Neural cell (in vitro differentiated cells): ENCODE measurements around the gene HJV. TPM values are rescaled to one million over a fixed set of nuclear protein-coding genes. Genes with fewer than 3 reads are reported as not detected.

ENCODE experiments used
- H2AFZ ChIP-seq: fragments of 200-600, 300-800 bp; sonication (generic), shearing (Covaris generic); 2 replicates; pipeline ENCODE4 v1.6.0; 2014; ENCODE audit warnings: low read depth, mild to moderate bottlenecking, antibody characterized with exemption, low read length, moderate library complexity
- H3F3A ChIP-seq: fragments of 200-600 bp; shearing (Covaris generic); 2 replicates; pipeline ENCODE4 v1.6.1; 2016; ENCODE audit warnings: mild to moderate bottlenecking, moderate library complexity, mixed read lengths, antibody characterized with exemption, low read length; ENCODE audit not compliant: insufficient read depth, poor library complexity, severe bottlenecking
- H3K27ac ChIP-seq: fragments of 200-600, 300-800 bp; sonication (generic), shearing (Covaris generic); 2 replicates; pipeline ENCODE4 v1.5.1; 2014; ENCODE audit warnings: mild to moderate bottlenecking, low read length, moderate library complexity
- H3K27me3 ChIP-seq: fragments of 300-800, 200-600 bp; sonication (generic), shearing (Covaris generic); 2 replicates; pipeline ENCODE4 v1.6.0; 2014; ENCODE audit warnings: mild to moderate bottlenecking, low read depth, low read length, moderate library complexity; ENCODE audit not compliant: insufficient read depth
- H3K36me3 ChIP-seq: fragments of 300-800, 200-600 bp; sonication (generic), shearing (Covaris generic); 2 replicates; pipeline ENCODE4 v1.5.1; 2014; ENCODE audit warnings: mild to moderate bottlenecking, antibody characterized with exemption, low read length, moderate library complexity; ENCODE audit not compliant: insufficient read depth
- H3K4me2 ChIP-seq: fragments of 300-800, 200-600 bp; sonication (generic), shearing (Covaris generic); 2 replicates; pipeline ENCODE4 v1.6.0; 2014; ENCODE audit warnings: mild to moderate bottlenecking, low read length
- H3K4me3 ChIP-seq: fragments of 300-800, 200-600 bp; sonication (generic), shearing (Covaris generic); 2 replicates; pipeline ENCODE4 v1.5.1; 2014; ENCODE audit warnings: mild to moderate bottlenecking, low read length, moderate library complexity
- H3K79me2 ChIP-seq: fragments of 200-600 bp; shearing (Covaris generic); replicated peaks from 2 replicates; pipeline ENCODE4 v1.6.0; 2014; ENCODE audit warnings: mild to moderate bottlenecking, low read length, moderate library complexity; ENCODE audit not compliant: insufficient read depth
- H3K9ac ChIP-seq: fragments of 300-800, 200-600 bp; sonication (generic), shearing (Covaris generic); 2 replicates; pipeline ENCODE4 v1.6.1; 2016; ENCODE audit warnings: mild to moderate bottlenecking, low read length, mixed read lengths
- H3K9me2 ChIP-seq: fragments of 200-600 bp; shearing (Covaris generic); 2 replicates; pipeline ENCODE4 v1.6.1; 2016; ENCODE audit warnings: mild to moderate bottlenecking, low read length, mixed read lengths; ENCODE audit not compliant: insufficient read depth
- H3K9me3 ChIP-seq: fragments of 200-600, 300-800 bp; sonication (generic), shearing (Covaris generic); 2 replicates; pipeline ENCODE4 v1.6.1; 2016; ENCODE audit warnings: mild to moderate bottlenecking, mixed run types, low read length, moderate library complexity, mixed read lengths
- H4K20me1 ChIP-seq: fragments of 200-600 bp; shearing (Covaris generic); 2 replicates; pipeline ENCODE4 v1.6.1; 2016; ENCODE audit warnings: mild to moderate bottlenecking, mixed run types; ENCODE audit not compliant: insufficient read depth
- EP300 ChIP-seq: fragments of 450-650 bp; conservative IDR thresholded peaks from 2 replicates; pipeline ENCODE4 v1.6.1; 2014; ENCODE audit warnings: antibody characterized with exemption, mild to moderate bottlenecking, moderate library complexity; ENCODE audit not compliant: poor library complexity, severe bottlenecking
- EZH2 ChIP-seq: fragments of 200-600, 300-800 bp; shearing (Covaris generic), sonication (generic); IDR thresholded peaks from 2 replicates; pipeline ENCODE4 v1.6.1; 2014; ENCODE audit warnings: antibody characterized with exemption, low read length, borderline replicate concordance, mild to moderate bottlenecking; ENCODE audit not compliant: insufficient read depth, poor library complexity, severe bottlenecking
- MXI1 ChIP-seq: fragments of 450-650 bp; conservative IDR thresholded peaks from 2 replicates; pipeline ENCODE4 v1.6.1; 2014; ENCODE audit warnings: antibody characterized with exemption, mild to moderate bottlenecking; ENCODE audit not compliant: poor library complexity, severe bottlenecking
- POLR2AphosphoS5 ChIP-seq: IDR thresholded peaks from 2 replicates; pipeline ENCODE4 v1.6.1; 2012
- RAD21 ChIP-seq: fragments of 450-650 bp; conservative IDR thresholded peaks from 2 replicates; pipeline ENCODE4 v1.6.1; 2014; ENCODE audit warnings: antibody characterized with exemption, mild to moderate bottlenecking, moderate library complexity
- SMC3 ChIP-seq: fragments of 450-650 bp; conservative IDR thresholded peaks from 2 replicates; pipeline ENCODE4 v1.6.1; 2014; ENCODE audit warnings: antibody characterized with exemption, mild to moderate bottlenecking, moderate library complexity; ENCODE audit not compliant: poor library complexity
- TAF1 ChIP-seq: IDR thresholded peaks from 2 replicates; pipeline ENCODE4 v1.6.1; 2012; ENCODE audit warnings: low read depth
- polyA plus RNA-seq: library from polyadenylated mRNA; depleted of rRNA; stranded (reverse); fragments of >200 nt; gene quantifications from 2 replicates; pipeline ENCODE4 v1.2.3, GENCODE V29; 2014
- TF ChIP-seq, protein P1 (sequence below): IDR thresholded peaks from 2 replicates; pipeline ENCODE4 v1.6.1; 2012; ENCODE audit warnings: borderline replicate concordance
- TF ChIP-seq, protein P2 (sequence below): fragments of 450-650 bp; IDR thresholded peaks from 2 replicates; pipeline ENCODE4 v1.5.1; 2014; ENCODE audit warnings: antibody characterized with exemption, mild to moderate bottlenecking, moderate library complexity; ENCODE audit not compliant: poor library complexity, severe bottlenecking

HJV gene
- polyA plus RNA-seq, 1 donor from 2014 or later, result not detected

DNA sequence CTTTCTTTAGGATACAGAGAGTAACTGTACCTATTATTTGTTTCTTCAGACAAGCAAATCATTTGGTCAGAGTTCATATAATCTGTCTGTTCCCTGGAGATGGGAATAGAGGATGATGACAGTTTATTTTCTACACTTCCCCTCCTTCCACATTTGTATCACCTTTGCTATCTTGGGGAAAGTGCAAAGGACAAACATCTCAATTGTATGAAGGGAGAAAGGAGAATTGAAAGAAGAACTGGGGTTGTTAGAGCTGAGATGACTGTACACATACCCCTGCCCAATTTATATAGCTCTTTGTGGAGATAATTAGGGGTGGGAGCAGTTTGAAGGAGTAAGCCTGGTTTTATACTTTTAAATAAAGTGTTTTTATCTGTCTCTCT lies 43.1 kb downstream of the HJV start:
- TF ChIP-seq SMC3, result no peak
- no peak for TF ChIP-seq MXI1
- no peak for TF ChIP-seq TAF1
- TF ChIP-seq EP300, result no peak
- TF ChIP-seq POLR2AphosphoS5, result no peak
- TF ChIP-seq, protein P1, sequence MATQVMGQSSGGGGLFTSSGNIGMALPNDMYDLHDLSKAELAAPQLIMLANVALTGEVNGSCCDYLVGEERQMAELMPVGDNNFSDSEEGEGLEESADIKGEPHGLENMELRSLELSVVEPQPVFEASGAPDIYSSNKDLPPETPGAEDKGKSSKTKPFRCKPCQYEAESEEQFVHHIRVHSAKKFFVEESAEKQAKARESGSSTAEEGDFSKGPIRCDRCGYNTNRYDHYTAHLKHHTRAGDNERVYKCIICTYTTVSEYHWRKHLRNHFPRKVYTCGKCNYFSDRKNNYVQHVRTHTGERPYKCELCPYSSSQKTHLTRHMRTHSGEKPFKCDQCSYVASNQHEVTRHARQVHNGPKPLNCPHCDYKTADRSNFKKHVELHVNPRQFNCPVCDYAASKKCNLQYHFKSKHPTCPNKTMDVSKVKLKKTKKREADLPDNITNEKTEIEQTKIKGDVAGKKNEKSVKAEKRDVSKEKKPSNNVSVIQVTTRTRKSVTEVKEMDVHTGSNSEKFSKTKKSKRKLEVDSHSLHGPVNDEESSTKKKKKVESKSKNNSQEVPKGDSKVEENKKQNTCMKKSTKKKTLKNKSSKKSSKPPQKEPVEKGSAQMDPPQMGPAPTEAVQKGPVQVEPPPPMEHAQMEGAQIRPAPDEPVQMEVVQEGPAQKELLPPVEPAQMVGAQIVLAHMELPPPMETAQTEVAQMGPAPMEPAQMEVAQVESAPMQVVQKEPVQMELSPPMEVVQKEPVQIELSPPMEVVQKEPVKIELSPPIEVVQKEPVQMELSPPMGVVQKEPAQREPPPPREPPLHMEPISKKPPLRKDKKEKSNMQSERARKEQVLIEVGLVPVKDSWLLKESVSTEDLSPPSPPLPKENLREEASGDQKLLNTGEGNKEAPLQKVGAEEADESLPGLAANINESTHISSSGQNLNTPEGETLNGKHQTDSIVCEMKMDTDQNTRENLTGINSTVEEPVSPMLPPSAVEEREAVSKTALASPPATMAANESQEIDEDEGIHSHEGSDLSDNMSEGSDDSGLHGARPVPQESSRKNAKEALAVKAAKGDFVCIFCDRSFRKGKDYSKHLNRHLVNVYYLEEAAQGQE, result no peak
- H3K79me2 ChIP-seq, result no peaks in the 10 kb centered on the region
- H4K20me1 ChIP-seq, result no peaks in the 10 kb centered on the region
- H2AFZ ChIP-seq, result no peak overlapping the region
- no peak overlapping the region for H3K4me2 ChIP-seq
- peak overlapping the region; percentile 60 for H3K9ac ChIP-seq
- H3K4me3 ChIP-seq, result peak overlapping the region; percentile 49
- H3K9me2 ChIP-seq, result no peaks in the 10 kb centered on the region
- no peaks in the 10 kb centered on the region for H3K27me3 ChIP-seq
- H3K27ac ChIP-seq, result peak overlapping the region; percentile 90
- H3F3A ChIP-seq, result no peaks in the 10 kb centered on the region
- H3K9me3 ChIP-seq, result no peaks in the 10 kb centered on the region
- no peaks in the 10 kb centered on the region for H3K36me3 ChIP-seq

DNA sequence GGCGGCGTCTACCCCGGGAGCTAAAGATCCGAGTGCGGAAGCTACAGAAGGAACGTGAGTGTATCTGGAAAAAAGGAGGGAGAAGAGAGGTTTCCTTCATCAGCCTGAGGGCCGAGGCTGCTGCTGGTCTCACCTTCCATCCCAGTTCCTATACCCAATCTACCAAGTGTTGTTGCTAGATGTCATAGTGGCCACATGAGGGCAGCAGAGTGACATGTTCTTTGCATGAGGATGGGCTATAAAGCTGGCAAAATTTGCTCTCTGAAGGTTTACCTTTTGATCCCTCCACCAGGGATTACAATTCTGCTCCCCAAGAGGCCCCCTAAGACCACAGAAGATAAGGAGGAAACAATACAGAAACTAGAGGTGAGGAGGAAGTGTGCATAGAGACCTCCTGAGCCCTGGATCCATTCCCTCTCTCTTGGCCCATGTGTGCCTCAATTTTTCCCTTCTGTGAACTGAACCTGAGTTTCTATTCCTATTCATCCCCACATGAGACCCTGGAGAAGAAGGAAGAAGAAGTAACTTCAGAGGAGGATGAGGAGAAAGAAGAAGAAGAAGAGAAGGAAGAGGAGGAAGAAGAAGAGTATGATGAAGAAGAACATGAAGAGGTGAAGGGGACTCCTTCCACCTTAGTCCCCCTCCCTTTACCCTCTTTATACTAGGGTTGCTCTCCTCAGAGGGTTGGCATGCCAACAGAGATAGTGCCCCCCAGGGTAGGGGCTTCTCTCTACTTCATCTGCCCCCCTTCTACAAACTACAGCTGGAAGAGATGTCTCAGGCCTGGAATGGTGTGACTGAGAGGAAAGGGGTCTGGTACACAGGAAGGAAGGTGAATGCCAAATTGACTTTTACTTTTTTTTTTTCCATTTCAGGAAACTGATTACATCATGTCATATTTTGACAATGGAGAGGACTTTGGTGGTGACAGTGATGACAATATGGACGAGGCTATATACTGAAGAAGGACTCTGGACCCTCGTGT lies 43.8 kb downstream of the HJV start:
- Histone ChIP-seq H4K20me1 (no peaks in the 10 kb centered on the region), H3K9me3 (no peaks in the 10 kb centered on the region), H3K27ac (peak overlapping the region; percentile 90), H3K9me2 (no peaks in the 10 kb centered on the region), H3K36me3 (no peaks in the 10 kb centered on the region), H3F3A (no peaks in the 10 kb centered on the region), H3K4me3 (no peak overlapping the region), H2AFZ (no peak overlapping the region), H3K27me3 (no peaks in the 10 kb centered on the region), H3K79me2 (no peaks in the 10 kb centered on the region), H3K4me2 (no peak overlapping the region), H3K9ac (peak overlapping the region; percentile 60)
- TF ChIP-seq EP300 (no peak), SMC3 (peak; percentile 93), EZH2 (no peak), POLR2AphosphoS5 (no peak), RAD21 (peak; percentile 92), MXI1 (no peak), TAF1 (no peak)
- TF ChIP-seq, protein P1, result no peak
- TF ChIP-seq, protein P2, sequence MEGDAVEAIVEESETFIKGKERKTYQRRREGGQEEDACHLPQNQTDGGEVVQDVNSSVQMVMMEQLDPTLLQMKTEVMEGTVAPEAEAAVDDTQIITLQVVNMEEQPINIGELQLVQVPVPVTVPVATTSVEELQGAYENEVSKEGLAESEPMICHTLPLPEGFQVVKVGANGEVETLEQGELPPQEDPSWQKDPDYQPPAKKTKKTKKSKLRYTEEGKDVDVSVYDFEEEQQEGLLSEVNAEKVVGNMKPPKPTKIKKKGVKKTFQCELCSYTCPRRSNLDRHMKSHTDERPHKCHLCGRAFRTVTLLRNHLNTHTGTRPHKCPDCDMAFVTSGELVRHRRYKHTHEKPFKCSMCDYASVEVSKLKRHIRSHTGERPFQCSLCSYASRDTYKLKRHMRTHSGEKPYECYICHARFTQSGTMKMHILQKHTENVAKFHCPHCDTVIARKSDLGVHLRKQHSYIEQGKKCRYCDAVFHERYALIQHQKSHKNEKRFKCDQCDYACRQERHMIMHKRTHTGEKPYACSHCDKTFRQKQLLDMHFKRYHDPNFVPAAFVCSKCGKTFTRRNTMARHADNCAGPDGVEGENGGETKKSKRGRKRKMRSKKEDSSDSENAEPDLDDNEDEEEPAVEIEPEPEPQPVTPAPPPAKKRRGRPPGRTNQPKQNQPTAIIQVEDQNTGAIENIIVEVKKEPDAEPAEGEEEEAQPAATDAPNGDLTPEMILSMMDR, result peak; percentile 94
